Cardiac fibroblast (primary cell): Measurements from ENCODE around the gene FAM171A1.
"Not testable (repeated sequence)": the region's sequence is repeated elsewhere in the genome, so short reads cannot be mapped to it uniquely, and the experiment has no call there.

Source experiments
- DNase-seq, 2 donors: peaks; one replicate each; pipeline versions ENCODE4 v3.0.0 to v3.0.0-alpha.2; 2010; ENCODE audit warnings: low read depth in 2 of 2
- H3K4me3 ChIP-seq, 2 donors: replicated peaks in 1 of 2; 1 replicate in 1 of 2; 2 replicates in 1 of 2; pipeline ENCODE4 v1.5.1; 2011; ENCODE audit warnings: low read depth in 2 of 2, low read length in 2 of 2, mild to moderate bottlenecking in 2 of 2, moderate library complexity in 1 of 2
- CTCF ChIP-seq: IDR thresholded peaks from one replicate; pipeline ENCODE4 v1.5.1; 2011; ENCODE audit warnings: low read depth, mild to moderate bottlenecking, low read length, inconsistent platforms

FAM171A1 gene

DNA sequence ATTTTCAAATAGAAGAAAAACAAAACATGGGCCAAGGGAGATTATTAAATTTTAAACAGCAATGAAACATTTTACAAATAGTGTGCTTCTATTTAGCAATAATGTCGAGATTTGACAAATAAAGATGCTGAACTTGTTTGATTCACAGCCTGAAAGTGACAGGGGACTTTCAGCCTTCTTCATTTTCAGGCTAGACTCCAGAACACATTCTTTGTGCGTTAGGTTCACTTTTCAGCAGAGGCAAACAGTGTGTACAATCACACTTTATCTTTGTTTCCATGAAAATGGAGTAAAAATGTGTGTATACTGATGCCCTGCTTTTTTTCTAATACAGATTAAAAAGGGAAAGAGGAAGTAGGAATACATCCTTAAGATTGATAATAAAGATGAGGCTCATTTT lies 35.6 kb downstream of the FAM171A1 start:
- TF ChIP-seq CTCF = no peak

DNA sequence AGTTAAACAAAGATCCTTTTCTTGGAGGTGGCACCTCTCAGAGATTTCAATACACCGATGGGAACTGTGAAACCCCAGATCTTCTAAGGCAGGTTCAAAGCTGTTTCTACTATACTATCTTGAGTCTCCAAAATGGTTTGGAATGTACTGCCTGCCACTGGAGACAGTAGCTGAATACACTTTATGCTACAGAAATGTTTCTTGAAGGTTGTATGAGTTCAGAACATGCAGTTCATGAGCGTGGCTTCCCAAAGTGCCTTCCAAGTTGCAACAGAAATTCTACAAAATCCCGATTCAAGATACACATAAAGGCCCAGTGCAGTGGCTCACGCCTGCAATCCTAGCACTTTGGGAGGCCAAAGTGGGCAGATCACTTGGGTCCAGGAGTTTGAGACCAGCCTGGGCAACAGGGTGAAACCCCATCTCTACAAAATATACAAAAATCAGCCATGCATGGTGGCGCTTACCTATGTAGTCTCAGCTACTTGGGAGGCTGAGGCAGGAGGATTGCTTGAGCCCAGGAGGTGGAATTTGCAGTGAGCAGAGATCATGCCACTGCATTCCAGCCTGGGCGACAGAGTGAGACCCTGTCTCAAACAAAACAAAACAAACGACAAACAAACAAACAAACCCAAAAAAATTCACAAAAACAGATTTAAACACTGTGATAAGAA lies 36.3 kb downstream of the FAM171A1 start:
- H3K4me3 ChIP-seq = no peak overlapping the region
- DNase-seq = no peak
- TF ChIP-seq CTCF = no peak

More for the DNA sequence above, 35.6 kb downstream of the FAM171A1 start:
- no peak overlapping the region for H3K4me3 ChIP-seq
- peak in 1 of 2 donors; percentile 52 for DNase-seq

DNA sequence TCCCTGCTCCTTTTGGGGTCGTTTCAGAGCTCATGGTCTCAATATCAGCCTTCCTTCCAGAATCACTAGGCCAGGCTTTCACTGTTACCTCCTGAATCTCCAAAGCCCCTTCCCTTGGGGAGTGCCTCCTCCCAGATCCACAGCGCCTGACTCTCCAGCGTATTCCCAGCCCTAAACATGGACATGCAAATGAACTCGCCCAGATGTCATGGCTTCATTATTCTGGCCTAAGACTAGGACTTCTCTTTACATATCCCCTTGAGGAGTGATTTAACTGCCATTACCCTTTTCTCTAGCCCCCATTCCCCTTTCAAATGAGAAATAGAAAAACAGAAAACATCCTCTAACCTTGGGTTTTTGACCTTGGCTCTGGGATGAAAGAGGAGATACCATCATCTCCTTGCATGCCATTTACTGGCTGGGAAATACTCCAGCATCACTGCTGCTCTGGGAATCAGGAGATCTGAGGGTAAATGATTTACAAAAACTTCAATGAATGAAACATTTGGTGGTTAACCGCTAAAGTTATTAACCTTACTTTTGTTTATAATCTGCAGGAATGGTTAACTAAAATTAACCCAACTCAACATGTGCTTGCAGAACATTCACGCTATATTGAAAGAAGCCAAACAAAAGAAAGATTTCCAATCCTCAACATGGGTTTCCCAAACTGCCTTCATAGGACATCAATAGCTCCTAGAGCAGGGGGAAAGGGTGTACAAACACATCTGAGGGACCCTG lies 37.0 kb downstream of the FAM171A1 start:
- no peak overlapping the region for H3K4me3 ChIP-seq
- DNase-seq = no peak
- no peak for TF ChIP-seq CTCF

DNA sequence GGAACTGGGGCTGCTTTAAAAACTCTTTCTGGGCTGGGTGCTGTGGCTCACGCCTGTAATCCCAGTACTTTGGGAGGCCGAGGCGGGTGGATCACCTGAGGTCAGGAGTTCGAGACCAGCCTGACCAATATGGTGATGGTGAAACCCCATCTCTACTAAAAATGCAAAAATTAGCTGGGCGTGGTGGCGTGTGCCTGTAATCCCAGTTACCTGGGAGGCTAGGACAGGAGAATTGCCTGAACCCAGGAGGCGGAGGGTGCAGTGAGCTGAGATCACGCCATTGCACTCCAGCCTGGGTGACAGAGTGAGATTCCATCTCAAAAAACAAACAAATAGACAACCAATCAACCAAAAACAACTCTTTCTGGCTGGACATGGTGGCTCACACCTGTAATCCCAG lies 37.9 kb downstream of the FAM171A1 start:
- DNase-seq = not testable (repeated sequence)

DNA sequence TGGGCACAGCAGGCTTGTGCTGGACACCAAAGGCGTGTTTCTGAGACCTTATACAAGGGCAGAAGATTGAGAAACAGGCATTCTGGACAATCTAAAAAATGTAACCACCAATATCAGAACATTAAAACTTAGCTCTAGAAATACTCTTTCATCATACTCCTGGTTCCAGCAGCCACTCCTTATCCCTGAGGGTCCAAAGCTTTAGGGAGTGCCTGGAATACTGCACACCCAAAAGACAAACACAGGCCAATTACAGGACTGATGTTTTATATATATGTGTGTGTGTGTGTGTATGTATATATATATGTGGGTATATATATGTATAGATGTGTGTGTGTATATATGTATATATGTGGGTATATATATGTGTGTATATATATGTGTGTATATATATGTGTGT lies 39.6 kb downstream of the FAM171A1 start:
- TF ChIP-seq CTCF = no peak
- no peak overlapping the region for H3K4me3 ChIP-seq
- DNase-seq = no peak

More for the DNA sequence above, 37.9 kb downstream of the FAM171A1 start:
- not testable (repeated sequence) for H3K4me3 ChIP-seq

- no peak for DNase-seq
- no peak for TF ChIP-seq CTCF
Observed at GRCh38 chr10:15329437-15329836, 41.7 kb downstream of the FAM171A1 start.

DNA sequence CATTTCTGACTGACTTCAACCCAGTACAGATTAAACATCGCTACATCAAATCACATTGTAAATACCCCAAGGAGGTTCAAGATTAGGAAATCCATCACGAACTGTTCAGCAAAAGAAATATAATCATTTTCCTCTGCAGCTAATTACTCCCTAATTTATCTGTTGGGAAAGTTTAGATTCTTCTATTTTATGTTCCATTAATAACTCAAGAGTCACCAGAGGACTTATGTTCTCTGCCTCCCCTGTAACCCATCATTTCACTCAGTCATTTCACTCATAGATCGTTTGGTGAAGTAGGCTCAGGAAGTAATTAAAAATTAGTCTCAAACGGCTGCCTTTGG lies 45.2 kb downstream of the FAM171A1 start:
- no peak for DNase-seq
- no peak for TF ChIP-seq CTCF
- H3K4me3 ChIP-seq = no peak overlapping the region

More at GRCh38 chr10:15329437-15329836, 41.7 kb downstream of the FAM171A1 start:
- H3K4me3 ChIP-seq = no peak overlapping the region
